Parathyroid adenoma (tissue), 2 donors: ENCODE measurements around the gene DDX24.

Experiments
- H2AFZ ChIP-seq: fragments of 300-600 bp; sonication (generic); one replicate; pipeline ENCODE4 v1.7.0; 2017; ENCODE audit warnings: antibody characterized with exemption, mild to moderate bottlenecking
- H3K27ac ChIP-seq: fragments of 300-600 bp; sonication (generic); one replicate; pipeline ENCODE4 v1.7.0; 2017
- H3K27me3 ChIP-seq: fragments of 300-600 bp; sonication (generic); one replicate; pipeline ENCODE4 v1.7.0; 2017; ENCODE audit warnings: low read length; ENCODE audit not compliant: control insufficient read depth, insufficient read depth
- H3K36me3 ChIP-seq: fragments of 300-600 bp; sonication (generic); one replicate; pipeline ENCODE4 v1.7.0; 2017; ENCODE audit warnings: low read length; ENCODE audit not compliant: control insufficient read depth, insufficient read depth
- H3K4me1 ChIP-seq: fragments of 300-600 bp; sonication (generic); one replicate; pipeline ENCODE4 v1.7.0; 2017; ENCODE audit warnings: control low read depth
- H3K4me2 ChIP-seq: fragments of 300-600 bp; sonication (generic); one replicate; pipeline ENCODE4 v1.7.0; 2017; ENCODE audit warnings: low read length
- H3K4me3 ChIP-seq: fragments of 300-600 bp; sonication (generic); one replicate; pipeline ENCODE4 v1.7.0; 2017; ENCODE audit warnings: low read depth, low read length
- H3K79me2 ChIP-seq: fragments of 300-600 bp; sonication (generic); one replicate; pipeline ENCODE4 v1.7.0; 2017; ENCODE audit warnings: control low read depth
- H3K9ac ChIP-seq: fragments of 300-600 bp; sonication (generic); one replicate; pipeline ENCODE4 v1.7.0; 2017; ENCODE audit warnings: mild to moderate bottlenecking
- H3K9me3 ChIP-seq: fragments of 300-600 bp; sonication (generic); one replicate; pipeline ENCODE4 v1.7.0; 2017; ENCODE audit warnings: low read length; ENCODE audit not compliant: control insufficient read depth
- CTCF ChIP-seq: fragments of 300-600 bp; sonication (generic); IDR thresholded peaks from one replicate; pipeline ENCODE4 v1.7.0; 2017; ENCODE audit warnings: antibody characterized with exemption, mild to moderate bottlenecking
- donor health status: primary hyperparathyroidism.

The DDX24 gene

GRCh38 chr14:94042433-94043091 is 38.4 kb downstream of the DDX24 start:
- Histone ChIP-seq H3K36me3 (no peaks in the 10 kb centered on the region), H3K9me3 (no peaks in the 10 kb centered on the region), H3K4me2 (no peak overlapping the region), H3K4me1 (no peaks in the 10 kb centered on the region), H3K27ac (no peak overlapping the region), H3K79me2 (no peaks in the 10 kb centered on the region), H3K4me3 (no peak overlapping the region), H3K9ac (no peak overlapping the region), H2AFZ (no peak overlapping the region), H3K27me3 (no peaks in the 10 kb centered on the region)
- no peak for TF ChIP-seq CTCF

GRCh38 chr14:94041551-94042346 is 39.3 kb downstream of the DDX24 start:
- no peaks in the 10 kb centered on the region for H3K79me2 ChIP-seq
- no peak overlapping the region for H3K4me3 ChIP-seq
- no peak overlapping the region for H3K27ac ChIP-seq
- no peaks in the 10 kb centered on the region for H3K36me3 ChIP-seq
- no peaks in the 10 kb centered on the region for H3K27me3 ChIP-seq
- H3K9me3 ChIP-seq = no peaks in the 10 kb centered on the region
- no peak overlapping the region for H3K9ac ChIP-seq
- H2AFZ ChIP-seq = no peak overlapping the region
- no peak for TF ChIP-seq CTCF
- no peak overlapping the region for H3K4me2 ChIP-seq
- no peaks in the 10 kb centered on the region for H3K4me1 ChIP-seq

DNA sequence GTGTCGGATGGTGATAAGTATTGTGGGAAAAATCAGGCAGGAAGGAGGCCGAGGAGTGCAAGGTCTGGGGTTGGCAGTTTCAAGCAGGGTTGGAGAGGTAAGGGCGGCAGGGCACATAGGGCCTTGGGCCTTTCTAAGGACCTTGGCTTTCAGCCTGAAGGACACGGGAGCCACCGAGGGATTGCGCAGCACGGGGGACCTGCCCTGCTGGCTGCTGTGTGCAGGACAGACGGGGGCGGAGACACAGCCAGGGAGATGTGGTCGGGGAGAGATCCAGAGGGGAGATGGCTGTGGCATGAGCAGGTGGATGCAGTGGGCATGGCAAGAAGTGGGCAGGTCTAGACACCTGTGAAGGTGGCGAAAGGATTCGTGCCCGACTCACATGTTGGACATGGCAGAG is 40.2 kb downstream of the DDX24 start:
- no peaks in the 10 kb centered on the region for H3K4me1 ChIP-seq
- no peak for TF ChIP-seq CTCF
- no peak overlapping the region for H3K27ac ChIP-seq
- H3K4me2 ChIP-seq = no peak overlapping the region
- no peak overlapping the region for H3K4me3 ChIP-seq
- no peaks in the 10 kb centered on the region for H3K79me2 ChIP-seq
- no peaks in the 10 kb centered on the region for H3K9me3 ChIP-seq
- H3K27me3 ChIP-seq = no peaks in the 10 kb centered on the region
- no peak overlapping the region for H2AFZ ChIP-seq
- H3K36me3 ChIP-seq = no peaks in the 10 kb centered on the region
- H3K9ac ChIP-seq = no peak overlapping the region

- Histone ChIP-seq H3K27ac (no peak overlapping the region), H3K9me3 (no peaks in the 10 kb centered on the region), H3K4me3 (no peak overlapping the region), H2AFZ (no peak overlapping the region), H3K36me3 (no peaks in the 10 kb centered on the region), H3K27me3 (no peaks in the 10 kb centered on the region), H3K4me1 (no peaks in the 10 kb centered on the region), H3K79me2 (no peaks in the 10 kb centered on the region), H3K4me2 (no peak overlapping the region), H3K9ac (no peak overlapping the region)
- no peak for TF ChIP-seq CTCF
These were observed 40.8 kb downstream of the DDX24 start for GRCh38 chr14:94040247-94040646.
